Measurements from ENCODE around the gene DNAH8.

DNAH8 gene

GRCh38 chr6:39053854-39054576 lies 338.9 kb downstream of the DNAH8 start:
- no peak for DNase-seq (ENCODE audit: low read depth)

- no peak for DNase-seq (ENCODE audit: low read depth)
Measured at GRCh38 chr6:39054577-39055142, 339.5 kb downstream of the DNAH8 start.

- no peak for DNase-seq (ENCODE audit: low read depth)
Measured at GRCh38 chr6:39055661-39056060, 340.6 kb downstream of the DNAH8 start.

DNA sequence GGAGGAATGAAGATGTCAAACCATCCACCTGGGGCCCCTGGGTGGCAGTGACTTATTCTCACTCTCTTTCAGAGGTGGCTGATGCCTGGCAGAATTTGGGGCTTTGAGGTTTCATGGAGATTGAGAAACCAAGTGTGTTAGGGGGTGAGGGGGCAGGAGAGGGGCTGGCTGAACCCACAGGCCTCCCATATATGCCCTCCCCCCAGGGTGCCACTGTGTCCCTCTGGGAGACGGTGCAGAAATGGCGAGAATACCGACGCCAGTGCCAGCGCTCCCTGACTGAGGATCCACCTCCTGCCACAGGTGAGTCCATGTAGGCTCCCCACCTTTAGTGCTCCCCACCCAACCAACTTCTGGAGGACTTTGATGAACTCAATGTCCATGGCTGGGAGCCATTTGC lies 341.1 kb downstream of the DNAH8 start:
- no peak for DNase-seq (ENCODE audit: low read depth)

DNA sequence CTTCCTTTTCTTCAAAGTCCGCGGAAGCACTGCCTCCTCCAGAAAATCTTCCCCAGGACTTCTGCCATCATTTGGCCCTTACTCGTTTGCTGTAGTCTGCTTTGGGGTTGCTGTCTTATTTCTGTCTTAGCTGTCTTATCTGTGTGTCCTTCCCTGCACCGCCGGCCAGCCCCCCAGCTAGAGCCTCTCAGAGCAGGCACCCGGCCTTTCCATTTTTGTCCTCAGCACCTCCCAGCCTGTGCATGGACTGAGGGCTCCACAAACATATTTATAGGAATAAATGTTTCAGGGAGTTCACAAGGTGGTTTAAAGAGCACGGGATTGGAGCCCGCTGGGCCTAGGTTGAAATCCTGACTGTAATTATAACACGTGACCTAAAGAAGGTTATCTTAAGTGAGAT lies 341.6 kb downstream of the DNAH8 start:
- DNase-seq (ENCODE audit: low read depth): no peak

- DNase-seq (ENCODE audit: low read depth): no peak
Measured at GRCh38 chr6:39057251-39058155, 342.4 kb downstream of the DNAH8 start.

- no peak for DNase-seq (ENCODE audit: low read depth)
Measured at GRCh38 chr6:39058471-39059147, 343.5 kb downstream of the DNAH8 start.

DNA sequence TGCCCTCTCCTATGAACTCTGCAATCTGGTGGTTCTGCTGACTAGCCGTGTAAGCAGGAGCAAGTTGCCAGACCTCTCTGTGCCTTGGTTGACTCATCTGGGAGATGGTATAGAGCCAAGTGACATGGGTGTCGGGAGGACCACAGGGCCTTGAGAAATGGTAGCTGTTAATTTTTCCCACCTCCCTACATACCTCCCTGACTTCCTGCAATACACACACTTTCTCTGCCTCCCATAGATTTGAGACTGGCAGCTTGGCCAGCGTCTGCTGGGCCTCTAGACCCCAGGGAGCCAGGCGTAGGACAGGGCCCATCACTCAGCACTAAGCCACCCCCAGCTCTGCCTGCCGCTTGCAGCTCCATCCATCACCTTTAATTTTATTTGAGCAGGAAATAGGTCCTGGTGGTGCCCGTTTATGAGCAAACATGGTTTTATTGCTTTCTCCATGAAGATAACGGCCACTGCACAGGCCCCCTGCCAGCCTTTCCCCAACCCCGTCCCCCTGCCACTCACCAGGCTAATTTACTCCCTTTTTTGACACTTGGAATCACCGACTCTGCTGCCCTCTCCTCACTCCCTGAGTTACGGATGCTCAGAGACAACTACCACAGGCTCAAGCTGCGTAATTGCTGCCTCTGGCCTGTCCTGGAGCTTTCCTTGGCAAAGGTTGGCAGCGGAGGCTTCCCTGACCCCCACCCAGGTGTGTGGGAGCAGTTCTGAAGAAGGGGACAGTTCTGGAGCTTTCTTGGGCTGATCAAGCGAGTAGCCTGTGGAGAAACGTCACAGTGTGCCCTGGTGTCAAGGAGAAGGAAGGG lies 344.6 kb downstream of the DNAH8 start:
- no peak for DNase-seq (ENCODE audit: low read depth)

DNA sequence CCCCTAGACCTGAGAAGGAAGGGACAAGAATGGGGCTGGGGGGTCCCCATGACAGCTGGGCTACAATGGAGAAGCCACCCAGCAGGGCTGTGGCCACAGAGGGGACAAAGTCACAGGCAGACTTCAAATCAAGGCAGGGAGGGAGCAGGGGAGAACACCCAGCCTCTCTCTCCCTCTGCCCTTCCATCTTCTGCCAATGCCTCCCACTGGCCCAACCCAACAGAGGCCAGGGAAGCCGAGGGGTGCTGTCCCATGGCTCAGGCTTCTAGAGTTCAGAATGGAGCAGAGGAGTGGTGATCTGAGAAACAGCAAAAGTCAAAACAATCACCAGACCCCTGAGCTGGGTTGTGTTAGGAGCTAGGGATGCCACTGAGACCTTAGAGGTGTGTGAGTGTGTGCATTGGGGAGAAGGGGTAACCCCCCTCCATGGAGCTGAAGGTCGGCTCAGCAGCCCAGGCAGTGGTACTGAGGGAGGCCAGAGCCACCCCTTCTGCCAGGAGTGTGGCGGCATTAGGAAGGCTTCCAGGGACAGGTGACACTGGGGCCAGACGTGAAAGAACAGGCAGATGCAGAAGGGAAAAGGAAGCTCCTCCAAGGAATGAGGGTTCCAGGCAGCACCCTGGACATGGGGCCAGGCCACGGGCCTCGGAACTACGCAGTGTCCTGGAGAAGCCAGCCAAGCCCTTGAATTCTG lies 345.5 kb downstream of the DNAH8 start:
- DNase-seq (ENCODE audit: low read depth): no peak

DNA sequence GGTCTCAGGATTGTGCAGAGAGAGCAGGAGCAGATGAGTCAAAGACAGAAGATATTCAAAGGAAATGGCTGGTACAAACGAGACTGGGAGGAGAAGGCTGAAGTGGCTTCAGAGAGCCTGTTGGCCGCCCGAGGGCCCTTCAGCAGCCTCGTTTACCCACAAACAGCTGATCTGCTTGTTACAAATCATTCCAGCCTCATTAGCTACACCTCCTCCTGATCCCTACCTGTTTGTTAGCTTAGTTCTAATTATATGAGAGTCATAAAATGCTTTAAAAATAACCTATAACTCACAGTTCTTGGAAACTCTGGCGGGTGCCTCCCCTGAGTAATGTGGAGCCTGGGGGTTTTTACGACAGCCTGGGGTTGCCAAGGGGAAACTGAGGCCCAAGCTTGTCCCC lies 346.1 kb downstream of the DNAH8 start:
- no peak for DNase-seq (ENCODE audit: low read depth)

DNA sequence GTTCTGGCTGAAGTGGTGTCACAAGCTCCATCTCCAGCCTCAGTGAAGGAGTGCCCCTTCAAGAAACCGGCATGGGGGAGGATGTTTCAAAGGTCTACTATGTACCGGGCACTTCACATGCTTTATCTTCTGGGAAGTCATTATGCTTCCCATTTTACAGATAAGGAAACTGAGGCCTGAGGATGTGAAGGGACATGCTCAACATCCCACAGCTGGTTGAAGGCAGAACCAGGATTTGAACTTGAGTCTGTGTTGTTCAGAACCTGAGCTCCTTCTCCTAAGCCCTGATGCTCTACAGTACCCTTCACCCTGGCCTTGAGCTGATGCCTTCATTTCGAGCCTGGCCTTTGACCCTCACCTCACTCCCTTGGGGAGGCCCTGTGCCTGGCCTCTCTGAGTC lies 346.5 kb downstream of the DNAH8 start:
- no peak for DNase-seq (ENCODE audit: low read depth)

DNA sequence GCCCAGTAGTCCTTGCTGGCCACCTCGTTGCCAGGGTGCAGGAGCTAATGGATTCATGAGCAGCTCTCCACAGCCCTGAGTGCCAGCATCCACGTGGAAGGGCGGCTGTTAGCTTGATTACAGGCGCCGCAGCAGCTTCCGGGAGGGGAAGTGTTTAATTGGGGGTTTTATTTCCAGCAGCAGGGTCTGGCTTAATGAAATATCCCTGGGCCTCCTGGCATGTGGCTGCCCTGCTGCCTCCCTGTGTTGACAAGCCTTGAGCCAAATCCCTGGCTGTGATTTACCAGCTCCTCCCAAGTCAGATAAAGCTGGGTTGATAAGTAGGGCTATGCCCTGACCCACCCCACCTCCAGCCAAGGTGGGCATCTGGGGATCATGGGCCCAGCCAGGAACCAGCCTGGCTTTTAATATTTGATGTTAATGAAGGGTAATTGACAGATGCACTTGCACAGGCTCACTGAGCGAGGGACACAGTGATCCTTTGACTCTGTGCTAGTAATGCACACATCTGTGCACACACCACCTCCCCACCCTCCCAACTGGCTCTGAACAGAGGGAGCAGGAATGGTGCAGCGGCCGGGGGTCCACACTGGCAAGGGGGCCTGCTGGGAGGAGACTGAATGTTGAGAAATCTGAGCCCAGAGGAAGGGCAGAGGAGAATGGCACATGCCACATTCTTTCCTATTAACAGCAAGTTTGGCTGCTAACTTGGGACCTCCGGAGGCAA lies 347.1 kb downstream of the DNAH8 start:
- DNase-seq (ENCODE audit: low read depth): no peak

DNA sequence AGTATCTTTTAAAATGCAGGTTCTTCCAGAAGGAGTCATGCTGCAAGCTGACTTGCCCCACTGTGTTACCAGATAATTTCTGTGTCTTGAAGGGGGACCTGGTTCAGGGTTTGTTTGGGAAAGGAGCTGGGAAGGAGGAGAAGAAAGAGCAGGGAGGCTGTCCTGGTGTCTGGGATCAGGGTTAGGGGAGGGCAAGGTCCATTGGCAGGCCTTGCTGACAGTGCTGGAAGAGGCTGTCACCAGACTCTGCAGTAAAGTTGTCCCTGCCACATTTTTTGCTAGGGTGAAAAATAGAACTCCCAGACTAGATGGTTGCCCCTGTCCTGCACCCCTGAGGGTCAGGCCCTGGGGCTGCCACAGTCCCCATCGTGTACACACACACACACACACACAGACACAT lies 348.4 kb downstream of the DNAH8 start:
- DNase-seq (ENCODE audit: low read depth): no peak

DNA sequence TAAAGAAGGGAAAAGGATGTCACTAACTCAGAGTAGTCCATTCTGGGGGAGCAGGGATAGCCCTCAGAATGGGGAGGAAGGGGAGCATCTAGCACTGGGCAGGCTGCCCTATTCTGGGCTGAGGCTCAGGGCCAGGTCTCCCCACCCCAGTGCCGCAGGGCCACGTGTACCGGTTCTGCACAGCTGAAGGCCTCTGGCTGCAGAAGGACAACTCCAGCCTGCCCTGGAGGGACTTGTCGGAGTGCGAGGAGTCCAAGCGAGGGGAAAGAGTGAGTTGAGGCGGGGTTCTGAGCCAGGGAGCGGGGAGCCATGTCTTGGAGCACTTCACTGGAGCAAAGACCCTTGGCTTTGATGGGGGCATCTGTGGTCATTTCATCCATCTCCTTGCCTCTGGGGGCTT lies 350.4 kb downstream of the DNAH8 start:
- no peak for DNase-seq (ENCODE audit: low read depth)

DNA sequence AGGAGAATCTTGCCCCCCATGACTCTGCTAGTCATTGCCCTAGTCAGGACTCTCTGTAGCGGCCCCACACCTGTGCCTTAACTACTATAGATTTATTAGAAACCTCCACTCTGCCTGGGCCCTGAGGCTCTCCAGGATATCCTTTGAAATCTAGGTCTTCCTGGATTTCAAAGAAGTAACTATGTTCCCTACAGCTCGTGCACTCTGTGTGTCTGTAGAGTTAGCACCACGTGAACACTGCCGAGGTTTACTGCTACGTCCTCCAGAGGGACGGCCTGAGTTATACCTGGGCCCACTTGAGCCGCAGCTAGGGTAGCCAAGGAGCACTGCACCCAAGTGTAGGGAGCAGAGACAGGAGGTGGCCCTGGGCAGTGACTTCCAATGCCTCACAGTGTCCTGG lies 353.3 kb downstream of the DNAH8 start:
- DNase-seq (ENCODE audit: low read depth): no peak

DNA sequence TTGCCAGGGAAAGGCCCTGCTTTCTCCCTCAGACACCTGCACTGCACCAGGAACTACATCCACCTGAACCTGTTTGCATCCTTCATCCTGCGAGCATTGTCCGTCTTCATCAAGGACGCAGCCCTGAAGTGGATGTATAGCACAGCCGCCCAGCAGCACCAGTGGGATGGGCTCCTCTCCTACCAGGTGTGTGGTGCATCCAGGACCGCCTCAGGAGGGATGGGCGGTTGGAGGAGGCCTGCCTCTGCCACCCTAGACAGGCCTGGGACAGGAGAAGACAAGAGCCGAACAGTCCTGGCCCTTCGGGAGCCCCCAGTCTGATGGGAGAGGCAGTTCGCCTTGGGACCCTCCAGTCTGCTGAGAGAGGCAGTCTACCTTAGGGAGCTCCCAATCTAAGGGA lies 357.7 kb downstream of the DNAH8 start:
- DNase-seq (ENCODE audit: low read depth): no peak

- DNase-seq (ENCODE audit: low read depth): no peak
Measured at GRCh38 chr6:39073471-39074355, 358.6 kb downstream of the DNAH8 start.

GRCh38 chr6:39074486-39074885 lies 359.4 kb downstream of the DNAH8 start:
- no peak for DNase-seq (ENCODE audit: low read depth)

GRCh38 chr6:39075010-39075686 lies 360.0 kb downstream of the DNAH8 start:
- no peak for DNase-seq (ENCODE audit: low read depth)
